Right renal cortex interstitium (tissue), 3 donors: ENCODE measurements around the gene SCAMP1. TPM values are rescaled to one million over a fixed set of nuclear protein-coding genes. Genes with fewer than 3 reads are reported as not detected.
A peak's percentile ranks its signal among the peaks of the same experiment; 100 is the strongest.
"Not testable (repeated sequence)": the region's sequence is repeated elsewhere in the genome, so short reads cannot be mapped to it uniquely, and the experiment has no call there.

Source experiments
- DNase-seq, 3 donors: peaks; one replicate each; pipeline ENCODE4 v3.0.0-alpha.2; 2013; ENCODE audit warnings: low read depth in 3 of 3, low spot score in 2 of 3
- polyA plus RNA-seq, 3 donors: library from polyadenylated mRNA; unstranded; fragments of 120-200 nt; gene quantifications; one replicate each; pipeline ENCODE4 v1.2.1, GENCODE V29; 2013; ENCODE audit not compliant: insufficient read length in 3 of 3

Gene SCAMP1
- polyA plus RNA-seq, 3 donors, result 57.4 to 63.7 (median 58.8) TPM

- peak in 1 of 3 donors; percentile 40 for DNase-seq
These were observed 660 bp downstream of the SCAMP1 start for GRCh38 chr5:78360924-78361630.

- no peak for DNase-seq
These were observed 1.2 kb downstream of the SCAMP1 start for GRCh38 chr5:78361631-78361993.

GRCh38 chr5:78362220-78362619 is 1.8 kb downstream of the SCAMP1 start:
- no peak for DNase-seq

GRCh38 chr5:78364005-78364404 is 3.6 kb downstream of the SCAMP1 start:
- DNase-seq, result no peak

- no peak for DNase-seq
These were observed 7.0 kb downstream of the SCAMP1 start for GRCh38 chr5:78367318-78367991.

- DNase-seq, result no peak
These were observed 9.3 kb downstream of the SCAMP1 start for GRCh38 chr5:78369680-78370079.

- DNase-seq, result no peak
These were observed 12.8 kb downstream of the SCAMP1 start for GRCh38 chr5:78373231-78373630.

- no peak for DNase-seq
These were observed 15.9 kb downstream of the SCAMP1 start for GRCh38 chr5:78376315-78376714.

- no peak for DNase-seq
These were observed 16.8 kb downstream of the SCAMP1 start for GRCh38 chr5:78377056-78377717.

- DNase-seq, result no peak
These were observed 17.3 kb downstream of the SCAMP1 start for GRCh38 chr5:78377718-78378105.

GRCh38 chr5:78387468-78388153 is 27.2 kb downstream of the SCAMP1 start:
- no peak for DNase-seq

- not testable (repeated sequence) for DNase-seq
These were observed 30.9 kb downstream of the SCAMP1 start for GRCh38 chr5:78391357-78391756.

GRCh38 chr5:78397831-78398230 is 37.4 kb downstream of the SCAMP1 start:
- no peak for DNase-seq

GRCh38 chr5:78399116-78399515 is 38.7 kb downstream of the SCAMP1 start:
- DNase-seq, result no peak

GRCh38 chr5:78404682-78405293 is 44.4 kb downstream of the SCAMP1 start:
- DNase-seq, result no peak

- DNase-seq, result peak in 1 of 3 donors; percentile 15
These were observed 45.7 kb downstream of the SCAMP1 start for GRCh38 chr5:78405829-78406750.

GRCh38 chr5:78407458-78407857 is 47.0 kb downstream of the SCAMP1 start:
- no peak for DNase-seq

- no peak for DNase-seq
These were observed 51.2 kb downstream of the SCAMP1 start for GRCh38 chr5:78411586-78411985.

- no peak for DNase-seq
These were observed 56.4 kb downstream of the SCAMP1 start for GRCh38 chr5:78416677-78417425.
